Measurements from ENCODE around the gene CABLES1.

DNA sequence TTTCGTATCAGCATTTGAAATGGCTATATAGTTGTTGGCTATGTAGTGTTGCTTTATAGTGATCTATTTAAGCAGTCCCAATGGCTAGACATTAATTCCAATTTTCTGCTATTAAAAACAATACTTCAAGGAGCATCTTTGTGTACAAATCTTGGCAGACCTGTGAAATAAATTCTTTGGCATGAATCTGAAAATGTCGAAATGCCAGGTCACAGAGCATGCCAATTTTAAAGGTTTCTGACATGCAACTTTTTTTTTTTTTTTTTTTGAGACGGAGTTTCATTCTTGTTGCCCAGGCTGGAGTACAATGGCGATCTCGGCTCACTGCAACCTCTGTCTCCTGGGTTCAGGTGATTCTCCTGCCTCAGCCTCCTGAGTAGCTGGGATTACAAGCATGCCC is 26.8 kb upstream of the CABLES1 start:
- TF ChIP-seq, protein P1, sequence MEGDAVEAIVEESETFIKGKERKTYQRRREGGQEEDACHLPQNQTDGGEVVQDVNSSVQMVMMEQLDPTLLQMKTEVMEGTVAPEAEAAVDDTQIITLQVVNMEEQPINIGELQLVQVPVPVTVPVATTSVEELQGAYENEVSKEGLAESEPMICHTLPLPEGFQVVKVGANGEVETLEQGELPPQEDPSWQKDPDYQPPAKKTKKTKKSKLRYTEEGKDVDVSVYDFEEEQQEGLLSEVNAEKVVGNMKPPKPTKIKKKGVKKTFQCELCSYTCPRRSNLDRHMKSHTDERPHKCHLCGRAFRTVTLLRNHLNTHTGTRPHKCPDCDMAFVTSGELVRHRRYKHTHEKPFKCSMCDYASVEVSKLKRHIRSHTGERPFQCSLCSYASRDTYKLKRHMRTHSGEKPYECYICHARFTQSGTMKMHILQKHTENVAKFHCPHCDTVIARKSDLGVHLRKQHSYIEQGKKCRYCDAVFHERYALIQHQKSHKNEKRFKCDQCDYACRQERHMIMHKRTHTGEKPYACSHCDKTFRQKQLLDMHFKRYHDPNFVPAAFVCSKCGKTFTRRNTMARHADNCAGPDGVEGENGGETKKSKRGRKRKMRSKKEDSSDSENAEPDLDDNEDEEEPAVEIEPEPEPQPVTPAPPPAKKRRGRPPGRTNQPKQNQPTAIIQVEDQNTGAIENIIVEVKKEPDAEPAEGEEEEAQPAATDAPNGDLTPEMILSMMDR (IDR thresholded peaks at IDR 0.05; ENCODE audit: control extremely low read depth in 1 of 3, insufficient read depth in 1 of 3, low read depth in 1 of 3, low read length in 3 of 3) = no peak
- TF ChIP-seq EGR1 (IDR thresholded peaks at IDR 0.05; ENCODE audit: borderline replicate concordance, low read depth, low read length) = no peak
- TF ChIP-seq, protein P2, sequence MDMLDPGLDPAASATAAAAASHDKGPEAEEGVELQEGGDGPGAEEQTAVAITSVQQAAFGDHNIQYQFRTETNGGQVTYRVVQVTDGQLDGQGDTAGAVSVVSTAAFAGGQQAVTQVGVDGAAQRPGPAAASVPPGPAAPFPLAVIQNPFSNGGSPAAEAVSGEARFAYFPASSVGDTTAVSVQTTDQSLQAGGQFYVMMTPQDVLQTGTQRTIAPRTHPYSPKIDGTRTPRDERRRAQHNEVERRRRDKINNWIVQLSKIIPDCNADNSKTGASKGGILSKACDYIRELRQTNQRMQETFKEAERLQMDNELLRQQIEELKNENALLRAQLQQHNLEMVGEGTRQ (IDR thresholded peaks at IDR 0.05; ENCODE audit: low read length) = no peak
